GM21737 (cell line): ENCODE data around the gene PRKD1.

Source experiments
- ATAC-seq: cut with Tn5 transposase; IDR thresholded peaks from one replicate; pipeline ENCODE4 v1.9.1; 2021; ENCODE audit warnings: mild to moderate bottlenecking, moderate library complexity; ENCODE audit not compliant: unreplicated experiment

Gene PRKD1

GRCh38 chr14:29927376-29928116 lies at the start of gene PRKD1:
Gene PRKD1, minus strand, starts transcription at chr14:29927847.
- peak; percentile 40 for ATAC-seq

DNA sequence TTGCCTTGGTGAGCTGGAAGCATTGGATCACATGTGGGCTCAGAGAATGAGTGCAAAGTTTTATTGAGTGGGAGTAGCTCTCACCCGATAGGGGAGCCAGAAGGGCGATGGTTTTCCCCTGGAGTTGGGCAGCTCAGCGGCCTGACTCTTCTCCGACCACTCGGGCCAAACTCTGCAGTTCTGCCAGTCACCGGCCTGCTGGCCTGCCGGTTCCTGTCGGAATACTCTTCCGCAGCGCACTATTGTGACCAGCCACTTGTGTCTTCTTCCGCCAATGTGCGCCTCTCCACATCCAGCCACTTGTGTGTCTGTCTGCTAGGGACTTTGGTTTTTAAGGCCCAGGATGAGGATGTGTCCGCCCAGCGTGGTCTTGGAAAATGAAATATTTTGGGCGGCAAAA lies 43.5 kb upstream of the PRKD1 start:
- ATAC-seq, result no peak

DNA sequence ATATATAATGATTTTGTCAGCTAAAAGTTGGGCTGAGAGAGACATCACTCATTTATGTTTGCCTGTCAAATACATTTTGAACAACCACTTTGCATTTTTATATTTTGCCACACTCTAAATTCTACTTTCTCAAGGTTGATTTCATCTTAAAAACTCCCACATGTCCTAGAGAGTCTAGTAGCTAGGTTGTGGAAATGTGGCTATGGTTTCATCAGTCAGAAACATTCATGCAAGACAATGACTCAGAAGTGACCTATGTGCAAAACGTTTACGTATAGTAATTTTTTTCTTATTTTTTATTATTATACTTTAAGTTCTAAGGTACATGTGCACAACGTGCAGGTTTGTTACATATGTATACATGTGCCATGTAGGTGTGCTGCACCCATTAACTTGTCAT lies 27.4 kb upstream of the PRKD1 start:
- no peak for ATAC-seq

DNA sequence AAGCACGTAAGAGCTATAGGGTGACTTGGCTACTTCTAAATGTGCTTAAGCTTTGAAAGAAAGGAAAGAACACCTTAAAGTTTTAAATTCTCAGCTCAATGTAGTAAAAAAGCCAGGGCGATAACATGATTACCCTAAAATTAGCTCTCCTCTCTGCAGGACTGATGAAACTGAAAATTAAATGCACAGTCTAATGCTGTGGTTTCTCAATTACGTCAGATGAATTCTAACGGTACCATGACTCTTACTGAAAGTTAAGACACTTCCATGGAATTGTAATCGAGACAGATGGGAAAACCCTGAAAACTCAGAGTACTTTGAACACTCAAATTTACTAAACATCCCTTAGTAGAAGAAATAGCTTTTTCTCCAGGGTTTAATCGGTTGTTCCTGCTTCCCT lies 25.9 kb upstream of the PRKD1 start:
- ATAC-seq, result no peak

- ATAC-seq, result no peak
These were observed 16.4 kb upstream of the PRKD1 start for GRCh38 chr14:29944091-29944490.

GRCh38 chr14:29941401-29941800 lies 13.8 kb upstream of the PRKD1 start:
- no peak for ATAC-seq

- no peak for ATAC-seq
These were observed 12.8 kb upstream of the PRKD1 start for GRCh38 chr14:29940482-29940881.

DNA sequence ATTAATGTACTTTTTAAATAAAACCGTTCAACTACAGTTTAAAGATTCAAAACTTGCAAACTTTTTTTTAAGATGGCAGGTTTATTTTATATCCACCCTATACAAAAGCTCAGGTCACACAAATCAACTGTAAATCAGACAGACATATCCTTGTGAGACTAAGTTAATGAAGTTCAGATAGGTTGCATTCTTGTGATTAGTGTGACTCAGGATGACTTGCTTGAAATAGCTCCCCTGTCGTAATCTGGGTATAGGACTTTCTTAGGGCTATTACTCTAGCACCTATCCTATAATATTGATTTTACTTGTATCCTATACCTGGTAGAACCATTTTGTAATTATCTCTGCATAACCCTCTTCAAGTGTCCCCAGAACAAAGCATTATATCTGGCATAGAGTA lies 9.5 kb upstream of the PRKD1 start:
- no peak for ATAC-seq

DNA sequence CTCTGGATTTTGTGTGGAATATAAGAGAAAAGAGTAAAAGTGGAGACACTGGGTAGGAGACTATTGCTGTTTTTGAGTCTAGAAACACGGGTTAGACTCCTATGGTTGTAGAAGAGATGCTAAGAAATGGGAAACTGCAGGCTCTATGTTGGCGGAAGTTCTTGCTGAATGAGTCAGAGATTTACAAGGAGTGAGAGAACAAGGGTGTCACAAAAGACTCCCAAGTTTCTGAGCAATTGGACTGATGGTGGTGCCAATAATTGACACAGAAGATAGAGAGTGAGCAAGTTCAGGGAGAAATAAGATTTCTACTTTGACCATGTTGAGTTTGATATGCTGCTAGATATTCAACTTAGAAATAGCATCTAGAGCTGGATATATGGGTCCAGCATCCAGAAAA lies 2.6 kb upstream of the PRKD1 start:
- ATAC-seq, result no peak

- no peak for ATAC-seq
These were observed 532 bp upstream of the PRKD1 start for GRCh38 chr14:29928117-29928640.

DNA sequence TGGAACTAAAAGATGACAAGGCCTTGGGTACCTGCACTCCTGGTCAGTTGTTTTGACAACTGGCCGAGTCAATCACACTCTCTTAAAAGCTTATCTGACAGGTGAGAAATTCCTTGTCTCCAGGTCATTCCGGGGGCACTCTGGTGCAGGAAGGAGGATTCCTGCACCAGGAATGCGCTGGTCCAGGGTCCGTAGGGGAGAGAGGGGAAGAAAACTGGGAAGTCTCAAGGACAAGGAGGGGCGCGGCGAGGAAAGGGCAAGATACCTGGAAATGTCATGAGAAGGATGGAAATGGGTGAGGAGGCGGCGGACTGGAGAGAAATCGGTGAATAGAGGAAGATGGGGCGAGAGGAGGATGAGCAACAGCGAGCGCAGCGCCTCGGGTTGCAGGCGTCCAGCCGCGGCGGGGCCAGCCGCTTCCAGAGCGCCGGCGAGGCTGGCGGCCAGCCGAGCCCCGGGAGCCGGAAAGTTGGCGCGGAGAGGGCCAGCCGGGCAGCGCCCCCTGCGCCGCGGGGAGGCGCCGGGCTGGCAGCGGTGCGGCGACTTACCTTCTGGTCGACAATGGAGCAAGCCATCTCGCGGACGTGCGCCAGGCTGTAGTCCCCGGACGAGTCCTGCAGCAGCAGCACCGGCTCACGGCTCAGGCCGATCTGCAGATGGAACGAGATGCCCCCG lies 809 bp downstream of the PRKD1 start:
- ATAC-seq, result peak; percentile 28

GRCh38 chr14:29926228-29926627 lies 1.4 kb downstream of the PRKD1 start:
- ATAC-seq, result no peak

DNA sequence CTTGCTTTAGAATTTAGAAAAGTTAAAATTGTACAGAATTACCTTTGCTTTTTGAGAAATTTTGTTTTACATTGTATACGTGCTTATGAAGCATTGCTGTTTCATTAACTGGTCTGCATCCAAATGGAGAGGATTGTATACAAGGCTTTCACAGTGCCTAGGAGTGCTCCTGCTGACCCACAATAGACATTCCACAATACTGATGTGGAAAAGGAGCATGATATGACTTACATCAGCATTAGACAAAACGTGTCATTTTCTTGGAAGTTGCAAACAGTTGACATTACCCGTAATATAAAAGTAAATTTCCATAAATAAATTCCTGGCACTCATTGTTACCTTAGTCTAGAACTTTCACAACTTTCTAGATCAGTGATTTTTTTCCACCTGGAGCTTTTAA lies 1.9 kb downstream of the PRKD1 start:
- ATAC-seq, result no peak

DNA sequence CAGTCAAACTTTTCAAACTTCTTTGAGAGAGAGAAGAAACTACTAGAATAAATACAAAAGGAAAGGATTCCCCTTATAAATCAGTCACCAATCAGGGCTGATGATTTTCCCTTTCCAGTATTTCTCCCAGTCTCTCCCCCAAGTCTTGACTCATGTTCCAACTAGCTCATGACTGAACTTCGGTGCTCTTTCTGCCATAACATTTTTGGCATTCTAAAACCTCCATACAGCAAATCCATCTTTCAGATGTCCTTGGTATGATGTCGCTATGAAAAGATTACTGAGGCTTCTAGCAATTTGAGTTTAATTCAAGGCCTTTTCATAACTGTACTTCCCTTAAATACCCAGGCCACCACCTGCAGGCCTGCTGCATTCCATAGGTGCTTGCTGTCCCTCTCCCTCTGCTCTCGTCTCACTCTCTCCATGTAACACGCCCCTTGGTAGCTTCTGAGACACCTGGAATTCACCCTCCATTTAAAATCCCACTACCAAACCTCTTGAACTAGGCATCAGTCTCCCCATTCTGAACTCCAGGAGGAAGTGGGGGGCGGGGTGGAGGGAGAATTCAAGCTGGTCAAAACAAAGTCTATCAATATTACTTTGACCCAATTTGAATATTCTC lies 2.4 kb downstream of the PRKD1 start:
- no peak for ATAC-seq

- ATAC-seq, result no peak
These were observed 7.8 kb downstream of the PRKD1 start for GRCh38 chr14:29919845-29920244.

DNA sequence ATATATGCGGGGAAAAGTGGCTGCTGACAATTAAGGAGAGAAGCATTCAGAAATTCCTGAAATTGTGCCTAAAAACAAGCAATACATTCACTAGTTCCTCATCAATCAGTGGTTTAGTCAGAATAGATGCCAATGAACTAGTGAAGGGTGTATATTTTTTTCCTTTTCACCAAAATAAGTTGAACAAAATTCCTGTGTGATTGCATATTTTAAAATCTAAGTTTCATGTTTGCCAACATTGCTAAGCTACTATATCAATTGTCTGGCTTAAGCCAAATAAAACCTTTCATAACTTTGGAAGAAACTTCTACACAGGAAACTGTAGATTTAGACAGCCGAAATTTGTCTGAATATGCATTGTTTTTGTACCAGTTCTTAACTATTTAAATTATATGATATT lies 8.7 kb downstream of the PRKD1 start:
- ATAC-seq, result no peak

DNA sequence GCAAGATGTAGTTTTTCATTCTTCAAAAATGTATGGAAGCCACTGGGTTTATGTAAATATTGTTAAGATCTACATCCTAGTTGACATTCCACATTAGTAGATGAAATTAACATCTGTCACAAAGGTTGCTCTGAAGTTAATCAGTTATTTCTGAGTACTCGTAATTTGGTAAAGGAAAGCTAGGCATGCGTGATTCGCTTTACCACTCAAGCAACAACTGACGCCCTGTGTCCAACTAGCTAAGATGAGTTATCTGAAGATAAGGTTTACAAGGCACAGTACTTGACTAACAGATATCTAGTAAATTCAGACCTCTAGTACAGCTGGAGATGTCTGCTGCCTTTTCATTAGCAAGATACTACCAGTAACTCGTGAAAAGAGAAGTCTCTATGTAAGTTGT lies 14.1 kb downstream of the PRKD1 start:
- no peak for ATAC-seq

DNA sequence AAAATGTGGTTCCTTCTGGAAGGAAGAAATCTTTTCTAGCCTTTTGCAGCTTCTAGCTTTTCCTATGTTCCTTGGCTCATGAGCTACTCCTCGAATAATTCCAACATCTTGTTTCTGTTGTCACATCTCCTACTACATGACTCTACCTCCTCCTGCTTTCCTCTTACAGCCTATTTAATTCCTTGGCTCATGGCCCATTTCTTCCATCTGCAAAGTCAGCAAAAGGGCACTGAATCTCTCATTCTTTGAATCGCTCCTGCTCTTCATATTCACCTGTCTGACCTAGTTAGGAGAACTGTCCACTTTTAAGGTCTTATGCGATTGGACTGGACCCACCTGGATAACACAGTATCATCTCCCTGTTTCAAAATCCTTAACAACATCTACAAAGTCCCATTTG lies 15.8 kb downstream of the PRKD1 start:
- no peak for ATAC-seq

- ATAC-seq, result no peak
These were observed 18.7 kb downstream of the PRKD1 start for GRCh38 chr14:29908652-29909577.

DNA sequence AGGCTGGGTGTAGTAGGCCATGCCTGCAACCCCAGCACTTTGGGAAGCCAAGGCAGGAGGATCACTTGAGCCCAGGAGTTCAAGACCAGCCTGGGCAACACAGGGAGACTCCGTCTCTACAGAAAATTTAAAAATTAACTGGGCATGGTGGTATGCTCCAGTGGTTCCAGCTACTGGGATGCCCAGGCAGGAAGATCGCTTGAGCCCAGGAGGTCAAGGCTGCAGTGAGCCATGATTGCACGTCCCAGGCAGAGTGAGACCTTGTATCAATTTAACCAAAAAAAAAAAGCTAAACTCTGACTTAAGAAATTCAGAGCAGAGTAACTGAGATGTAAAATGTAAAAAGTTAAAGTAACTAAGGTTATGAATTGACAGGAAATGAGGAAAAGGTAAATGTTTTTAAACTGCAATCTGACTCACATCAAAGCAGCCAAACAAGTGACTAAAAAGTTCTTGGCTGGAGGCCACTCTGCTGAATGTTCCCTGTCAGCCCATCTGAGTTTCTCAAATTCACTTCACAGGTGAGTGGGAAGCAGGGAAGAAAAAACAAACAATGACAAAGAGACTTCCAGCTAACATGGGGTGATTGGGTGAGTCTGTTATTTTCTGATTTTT lies 21.3 kb downstream of the PRKD1 start:
- no peak for ATAC-seq

DNA sequence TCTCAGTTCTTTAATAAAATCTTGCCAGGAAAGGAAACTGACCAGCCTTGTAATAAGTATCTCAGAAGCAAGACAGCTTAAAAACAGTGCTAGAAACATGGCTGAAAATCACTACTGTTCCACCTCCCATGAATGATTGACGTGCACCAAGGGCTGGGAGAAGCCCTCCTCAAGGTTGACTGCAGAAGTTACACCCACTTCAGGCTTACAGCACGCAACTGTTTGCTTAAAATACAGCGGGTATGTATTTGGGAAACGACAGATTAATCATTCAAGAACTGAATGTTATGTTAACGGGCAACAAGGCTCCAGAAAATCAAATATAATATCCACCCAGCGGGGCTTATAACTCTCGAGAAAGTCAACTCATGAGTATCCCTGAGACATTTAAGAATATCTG lies 22.1 kb downstream of the PRKD1 start:
- no peak for ATAC-seq
